Measurements from ENCODE around the gene METTL1.
"Not testable (repeated sequence)": the region's sequence is repeated elsewhere in the genome, so short reads cannot be mapped to it uniquely, and the experiment has no call there.

Gene METTL1

GRCh38 chr12:57771873-57772428 is at the start of gene METTL1:
TSS of gene METTL1 (minus strand) at chr12:57772105. CDS start at chr12:57772083, 22 bp downstream.
- DNase-seq (ENCODE audit: low read depth in 2 of 2): peak; percentile 88 to 89

DNA sequence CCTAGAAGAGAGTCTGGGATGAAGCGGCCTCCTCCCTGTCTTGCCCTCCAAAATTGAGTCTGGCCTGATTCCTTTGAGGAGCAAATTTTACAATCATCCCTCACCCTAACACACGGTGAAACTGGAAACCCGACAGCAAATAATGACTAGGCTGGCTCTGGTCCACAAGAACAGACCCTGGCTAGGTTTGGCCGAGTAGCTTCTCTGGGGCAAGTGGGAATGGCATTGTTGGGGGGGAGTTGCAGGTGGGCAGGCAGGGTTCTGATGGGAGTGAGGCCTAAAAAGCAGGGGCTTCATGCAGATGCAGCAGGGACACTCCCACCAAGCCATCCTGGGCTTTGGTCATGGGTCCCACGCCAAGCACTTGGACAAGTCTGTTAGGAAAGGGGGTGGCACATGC is 49.1 kb upstream of the METTL1 start:
- not testable (repeated sequence) for DNase-seq (ENCODE audit: low read depth in 2 of 2)

DNA sequence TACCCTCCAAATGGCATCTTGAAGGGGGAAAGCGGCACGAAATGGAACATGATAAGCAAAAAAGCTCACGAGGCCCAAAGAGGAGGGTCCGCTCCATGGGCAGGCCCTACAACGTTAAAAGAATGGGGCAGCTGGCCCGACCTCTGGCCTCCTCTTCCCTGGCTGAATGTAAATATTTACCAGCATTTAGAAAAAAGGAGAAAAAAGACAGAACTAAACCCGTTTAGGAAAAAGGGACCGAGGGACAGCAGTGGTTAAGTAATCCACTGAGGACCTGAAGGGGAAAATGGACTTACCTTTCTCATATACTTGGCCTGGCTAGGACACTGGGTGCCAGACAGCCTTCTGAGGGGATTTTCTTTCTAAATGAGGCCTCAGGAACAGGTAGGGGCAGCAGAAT is 48.2 kb upstream of the METTL1 start:
- not testable (repeated sequence) for DNase-seq (ENCODE audit: low read depth in 2 of 2)

GRCh38 chr12:57817990-57818331 is 46.1 kb upstream of the METTL1 start:
- not testable (repeated sequence) for DNase-seq (ENCODE audit: low read depth in 2 of 2)

- no peak for DNase-seq (ENCODE audit: low read depth in 2 of 2)
Measured at GRCh38 chr12:57817261-57817989, 45.5 kb upstream of the METTL1 start.

DNA sequence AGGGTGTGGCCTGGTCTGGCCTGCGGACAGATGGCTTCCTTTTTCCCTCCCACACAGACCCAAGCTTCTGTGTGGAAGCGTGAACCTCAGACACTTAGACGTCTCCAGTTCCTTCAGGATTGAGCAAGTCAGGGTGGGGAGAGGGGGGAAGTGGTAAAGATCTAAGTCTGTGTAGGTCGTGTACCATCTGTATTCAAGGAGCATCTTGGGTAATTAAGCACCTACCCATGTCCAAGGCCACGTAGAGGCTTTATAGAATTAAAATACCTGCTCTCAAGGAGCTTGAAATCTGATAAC is 44.9 kb upstream of the METTL1 start:
- no peak for DNase-seq (ENCODE audit: low read depth in 2 of 2)

DNA sequence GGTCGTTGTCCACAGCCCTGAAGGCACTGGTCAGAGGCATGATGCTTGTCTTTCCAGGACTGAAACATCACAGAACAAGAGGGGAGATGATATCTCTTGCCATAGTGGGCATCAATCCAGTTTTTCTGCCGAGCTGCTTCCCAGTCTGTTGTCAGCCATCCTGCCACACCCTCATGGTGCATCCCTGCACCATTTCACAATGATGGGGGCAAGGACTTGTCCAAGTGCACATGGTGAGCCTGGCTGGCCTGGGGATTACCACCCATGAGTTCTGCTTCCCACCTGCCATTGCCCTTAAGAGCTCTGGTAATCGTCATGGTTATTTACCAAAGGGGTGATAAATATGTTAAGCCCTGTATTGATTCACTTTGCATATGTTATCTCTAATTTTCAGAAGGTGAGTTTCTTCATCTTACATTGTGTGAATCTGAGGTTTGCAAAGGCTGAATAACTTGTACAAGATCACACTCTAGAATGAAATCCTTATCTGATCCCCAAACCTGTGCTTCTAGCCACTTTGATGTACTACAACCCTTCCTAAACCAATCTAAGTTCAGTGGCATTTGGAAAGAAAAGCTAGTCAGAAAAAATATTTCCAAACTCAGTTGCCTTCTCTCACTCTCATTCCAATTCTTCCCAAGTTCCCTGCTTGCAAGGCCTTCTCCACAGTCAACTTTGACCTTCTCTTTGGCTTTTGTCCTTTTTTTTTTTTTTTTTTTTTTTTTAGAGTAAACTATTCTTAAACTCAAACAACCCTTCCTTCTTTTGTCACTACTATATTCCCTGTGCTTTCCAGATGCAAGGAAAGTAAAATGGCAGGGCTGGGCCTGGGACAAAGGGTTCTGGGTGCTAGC is 44.3 kb upstream of the METTL1 start:
- DNase-seq (ENCODE audit: low read depth in 2 of 2): no peak

DNA sequence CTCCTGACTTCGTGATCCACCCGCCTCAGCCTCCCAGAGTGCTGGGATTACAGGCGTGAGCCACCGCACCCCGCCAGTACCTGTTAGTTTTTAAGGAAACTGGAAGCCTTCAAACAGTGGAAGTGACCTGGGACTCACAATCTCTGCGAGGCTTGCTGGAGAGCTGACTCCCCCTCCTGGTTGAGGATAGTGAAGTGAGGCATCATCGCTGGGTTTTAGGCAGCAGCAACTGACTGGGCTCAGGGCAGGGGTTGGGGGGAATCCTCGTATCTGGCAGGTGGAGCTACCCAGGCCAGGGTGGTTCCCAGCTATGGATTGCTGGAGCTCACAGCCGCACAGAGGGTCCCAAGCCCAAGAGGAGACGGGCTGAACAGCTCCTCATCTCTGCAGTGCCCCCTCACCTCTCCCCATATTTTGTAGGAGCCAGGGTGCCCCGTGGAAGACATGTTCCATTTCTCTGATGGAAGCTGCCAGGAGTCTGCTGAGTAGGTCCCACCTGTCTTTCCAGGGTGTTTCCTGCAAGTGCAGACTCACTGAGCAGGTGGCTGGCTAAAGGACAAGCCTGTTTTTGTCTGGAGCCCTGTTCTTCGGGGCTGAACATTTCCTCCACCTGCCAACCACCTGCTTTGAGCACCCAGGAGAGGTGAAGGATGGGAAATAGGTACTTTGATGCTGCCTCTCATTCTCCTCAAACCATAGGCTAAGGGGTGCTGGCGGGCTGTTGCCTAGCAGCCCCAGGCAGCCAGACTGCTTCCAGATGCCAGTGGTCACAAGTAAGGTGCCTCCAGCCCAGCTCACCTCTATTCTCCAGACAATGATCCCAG is 43.5 kb upstream of the METTL1 start:
- DNase-seq (ENCODE audit: low read depth in 2 of 2): no peak

DNA sequence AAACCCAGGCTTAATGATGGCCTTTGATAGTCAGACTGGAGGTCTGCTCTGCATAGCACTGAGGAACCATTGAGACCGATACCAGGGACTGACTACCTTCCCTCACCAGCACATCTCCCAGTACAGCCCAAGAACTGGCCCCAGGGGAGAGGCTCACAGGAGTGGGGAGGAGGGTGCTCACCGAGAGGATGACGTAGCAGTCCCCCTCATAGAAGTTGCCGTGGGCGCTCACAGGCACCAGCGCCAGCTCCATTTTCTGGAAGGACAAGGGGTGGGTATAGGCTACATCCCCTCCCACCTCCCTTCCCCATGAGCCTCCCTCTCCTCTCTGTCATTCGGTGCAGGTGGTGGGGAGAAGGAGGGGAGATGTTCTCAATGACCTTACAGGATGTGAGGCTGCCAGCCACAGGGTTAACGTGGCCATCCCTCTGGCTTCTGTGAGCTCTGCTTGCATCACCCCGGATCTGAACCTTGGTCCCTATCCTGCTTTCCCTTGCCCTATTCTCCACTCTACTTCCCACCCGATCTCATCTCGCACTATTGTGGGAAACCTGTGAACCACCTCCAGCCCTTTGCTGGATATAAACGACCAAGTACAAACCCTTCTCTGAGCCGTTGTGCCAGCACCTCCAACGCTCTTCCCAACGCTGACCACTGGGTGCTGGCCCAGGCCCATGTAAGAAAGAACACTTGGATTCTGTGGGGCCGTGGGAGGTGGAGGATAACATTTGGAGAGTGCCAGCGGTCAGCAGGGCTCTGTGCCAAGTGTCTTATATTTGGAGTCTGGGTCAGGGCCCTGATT is 42.3 kb upstream of the METTL1 start:
- DNase-seq (ENCODE audit: low read depth in 2 of 2): no peak

DNA sequence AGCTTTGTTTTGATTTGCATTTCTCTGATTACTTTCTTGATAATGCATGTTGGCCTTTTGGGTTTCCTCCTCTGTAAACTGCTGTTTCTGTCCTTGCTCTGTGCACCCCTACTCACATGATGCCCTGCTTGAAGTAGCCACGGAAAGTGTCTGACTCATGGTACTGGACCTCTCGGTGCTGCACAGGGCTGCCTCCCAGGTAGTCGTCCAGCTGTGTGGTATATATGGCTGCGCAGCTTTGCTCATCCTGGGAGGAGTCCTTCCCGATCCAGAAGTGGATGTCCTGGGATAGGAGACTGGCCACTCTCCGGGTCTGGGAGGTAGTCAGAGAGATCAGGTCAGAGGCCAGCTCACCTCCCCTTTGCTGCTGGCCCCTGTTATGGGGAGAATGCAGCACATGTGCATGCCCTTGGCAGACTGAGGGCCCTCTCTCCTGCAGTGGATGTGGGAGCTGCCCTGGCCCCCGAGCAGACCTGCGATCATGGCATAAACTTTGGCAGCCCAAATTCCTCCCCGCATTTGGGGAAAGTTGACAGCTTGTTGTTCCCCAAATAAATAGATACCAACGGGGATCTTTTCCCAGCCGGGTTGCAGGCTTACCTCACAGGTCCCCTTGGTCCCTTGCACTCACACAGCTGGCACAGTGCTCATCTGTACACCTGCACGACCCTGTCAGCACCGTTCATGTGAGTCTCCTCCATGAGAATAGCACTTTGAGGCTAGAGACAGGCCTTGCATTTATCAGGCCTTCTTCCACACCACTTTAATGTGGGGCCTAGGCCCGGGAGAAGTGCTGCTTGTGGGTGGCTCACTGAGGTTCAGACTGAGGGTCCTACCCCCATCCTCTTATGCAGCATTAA is 41.4 kb upstream of the METTL1 start:
- no peak for DNase-seq (ENCODE audit: low read depth in 2 of 2)

DNA sequence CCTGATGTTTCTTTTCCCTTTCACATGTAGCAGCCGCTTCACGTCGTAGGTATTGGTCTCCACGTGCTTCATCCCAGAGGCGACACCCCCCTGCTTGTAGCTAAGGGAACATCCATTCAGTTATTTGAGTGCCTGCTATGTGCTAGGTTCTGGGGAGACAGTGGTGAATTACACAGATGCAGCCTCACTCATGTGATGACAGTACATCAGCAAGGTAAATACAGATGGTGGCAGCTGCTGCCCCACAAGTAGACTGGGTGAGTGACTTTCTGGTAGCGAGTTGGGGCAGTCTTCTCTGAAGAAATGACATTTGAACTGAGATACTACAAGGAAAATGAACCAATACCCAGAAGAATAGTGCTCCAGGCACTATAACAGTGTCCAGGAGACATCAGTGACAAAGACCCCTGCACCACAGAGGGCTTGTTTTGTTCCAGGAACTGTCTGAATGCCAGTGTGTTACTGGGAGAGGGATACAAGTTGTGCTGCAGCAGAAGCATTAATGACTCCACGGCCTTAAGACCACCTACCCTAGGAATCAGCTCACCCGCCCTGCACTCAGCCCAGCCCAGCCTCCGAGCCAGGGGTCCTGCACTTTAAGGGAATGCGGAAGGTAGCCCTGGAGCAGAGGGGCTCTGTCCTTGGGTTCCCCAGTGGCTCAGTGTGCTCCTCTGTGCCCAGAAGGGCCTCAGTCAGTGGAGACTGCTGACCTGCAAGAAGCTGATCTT is 39.3 kb upstream of the METTL1 start:
- DNase-seq (ENCODE audit: low read depth in 2 of 2): no peak

DNA sequence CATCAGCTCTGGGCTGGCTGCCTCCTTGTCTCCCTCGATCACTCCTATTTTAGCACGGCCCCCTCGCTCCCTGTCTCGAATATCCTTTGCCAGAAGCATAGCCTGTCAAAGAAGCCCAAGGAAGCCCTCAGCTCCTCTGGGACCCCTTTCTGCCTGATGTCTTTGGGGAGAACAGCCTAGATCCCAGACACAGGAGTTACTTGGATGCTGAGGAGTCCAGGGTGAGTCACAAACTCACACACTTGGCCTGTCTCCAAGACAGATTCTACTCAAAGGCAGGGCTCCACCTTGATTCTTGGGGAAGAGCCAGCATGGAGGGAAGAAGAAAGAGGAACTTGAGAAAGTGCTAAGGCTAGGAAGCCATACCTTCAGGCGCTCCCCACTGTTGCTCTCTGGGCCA is 38.5 kb upstream of the METTL1 start:
- no peak for DNase-seq (ENCODE audit: low read depth in 2 of 2)

DNA sequence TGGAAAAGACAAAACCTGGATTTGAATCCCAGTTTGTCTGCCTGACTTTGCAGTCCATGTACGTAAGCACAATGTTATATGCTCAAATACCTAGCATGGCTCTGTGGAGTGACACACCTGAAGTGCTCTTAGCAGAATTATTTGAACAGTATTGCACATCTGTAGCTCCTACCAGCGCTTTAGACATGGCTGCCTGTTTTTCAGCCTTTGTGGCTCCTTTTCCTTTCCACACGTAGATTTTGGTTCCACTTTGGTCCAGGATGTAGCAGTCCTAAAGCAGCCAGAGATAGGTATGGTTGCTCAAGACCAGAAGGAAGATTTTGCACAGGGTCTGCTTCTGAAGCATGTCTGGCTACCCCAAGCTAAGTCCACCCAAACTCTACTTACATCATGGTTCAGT is 37.5 kb upstream of the METTL1 start:
- DNase-seq (ENCODE audit: low read depth in 2 of 2): no peak

DNA sequence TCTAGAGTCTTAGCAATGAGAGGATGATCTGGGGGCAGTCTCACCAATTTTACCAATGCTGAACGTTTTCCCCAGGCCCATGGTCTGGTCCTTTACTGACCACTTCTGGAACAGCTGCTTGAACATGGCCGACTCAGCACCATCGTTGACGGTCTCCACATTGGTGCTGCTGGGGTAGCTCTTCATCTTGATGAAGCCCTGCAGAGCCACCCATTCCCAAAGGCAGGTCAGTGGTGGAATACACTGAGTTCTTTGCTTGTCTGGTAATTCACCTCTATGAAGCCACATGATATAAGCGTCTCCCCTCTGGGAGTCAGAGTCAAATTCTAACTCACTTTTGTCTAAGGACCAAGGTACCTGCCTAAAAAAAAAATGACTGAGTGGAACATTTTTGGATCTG is 36.4 kb upstream of the METTL1 start:
- DNase-seq (ENCODE audit: low read depth in 2 of 2): no peak

DNA sequence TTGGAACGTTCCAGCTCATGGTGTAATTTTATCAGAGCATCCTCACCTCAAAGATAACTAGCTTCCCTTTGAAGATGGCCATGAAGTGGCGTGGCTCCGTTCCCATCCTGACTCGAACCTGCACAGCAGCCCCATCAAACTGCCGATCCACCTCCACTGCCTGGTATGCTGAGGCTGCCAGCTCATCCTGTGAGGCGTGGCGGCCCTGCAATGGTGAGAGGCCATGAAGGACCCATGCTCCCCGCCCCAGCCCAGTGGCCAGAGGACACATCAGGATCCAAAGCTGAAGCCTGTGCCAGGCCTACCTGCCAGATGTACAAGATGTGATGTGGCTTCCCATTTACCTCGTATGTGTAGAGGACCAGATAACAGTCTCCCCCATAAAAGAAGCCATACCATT is 35.4 kb upstream of the METTL1 start:
- no peak for DNase-seq (ENCODE audit: low read depth in 2 of 2)

- DNase-seq (ENCODE audit: low read depth in 2 of 2): no peak
Measured at GRCh38 chr12:57806677-57807076, 34.8 kb upstream of the METTL1 start.

GRCh38 chr12:57803319-57803893 is 31.5 kb upstream of the METTL1 start:
- DNase-seq (ENCODE audit: low read depth in 2 of 2): no peak

DNA sequence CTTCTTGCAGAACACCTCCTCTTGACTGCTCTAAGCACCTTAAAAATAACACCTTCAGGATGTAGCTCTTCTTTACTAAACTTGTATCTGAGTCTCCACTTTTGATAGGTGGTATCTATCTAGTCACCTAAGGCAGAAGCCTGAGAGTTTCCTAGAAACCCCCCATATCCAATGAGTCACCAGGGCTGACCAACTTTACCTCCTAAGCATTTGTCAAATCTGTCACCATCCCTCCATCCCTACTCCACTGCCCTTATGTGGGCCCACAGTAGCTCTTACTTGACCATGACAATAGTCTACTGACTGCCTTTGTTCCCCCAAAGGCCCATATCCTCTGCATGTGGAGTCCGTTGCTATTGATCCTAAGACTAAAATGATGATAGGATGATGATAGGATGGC is 30.7 kb upstream of the METTL1 start:
- DNase-seq (ENCODE audit: low read depth in 2 of 2): no peak

- no peak for DNase-seq (ENCODE audit: low read depth in 2 of 2)
Measured at GRCh38 chr12:57800965-57801364, 29.1 kb upstream of the METTL1 start.
